HepG2 (cell line): ENCODE data around the gene RTN1. TPM values are rescaled to one million over a fixed set of nuclear protein-coding genes. Genes with fewer than 3 reads are reported as not detected.
A peak's percentile ranks its signal among the peaks of the same experiment; 100 is the strongest.

Experiments used
- ATAC-seq: fragments of 200-7000 bp; cut with Tn5 transposase; 3 replicates; pipeline ENCODE4 v1.9.1; 2020; ENCODE audit warnings: mild to moderate bottlenecking, moderate library complexity
- BruUV-seq: library from RNA; stranded (reverse); fragments of 400-500 nt; replicated peaks from 2 replicates; lab custom pipeline; 2021; lab: Mats Ljungman, UMichigan
- CTCF ChIA-PET: fragments of 300-600 bp; formaldehyde crosslinking; extraction: SDS; loops from one replicate; lab custom pipeline; 2021; ENCODE audit warnings: low total read pairs, inconsistent platforms, low intra/inter-chr PET ratio; lab: Yijun Ruan, JAX
- POLR2A ChIA-PET: fragments of 350-600 bp; sonication (Branson Sonifier 250); formaldehyde crosslinking; loops from one replicate; lab custom pipeline; 2020; ENCODE audit warnings: antibody characterized with exemption, inconsistent platforms; lab: Yijun Ruan, JAX
- DNase-seq: peaks from one replicate; pipeline ENCODE4 v3.0.0-alpha.2; 2015; ENCODE audit warnings: low spot score
- FAIRE-seq: peaks from 3 replicates; lab custom pipeline; 2011; peaks lifted over from hg19 to GRCh38; lab: Jason Lieb, UNC
- H2AFZ ChIP-seq: one replicate; pipeline ENCODE4 v1.6.1; 2011; ENCODE audit warnings: low read length, inconsistent platforms
- H3K27ac ChIP-seq: fragments of 300-600 bp; 3 replicates; pipeline ENCODE4 v1.8.0; 2011; ENCODE audit warnings: mixed run types, mild to moderate bottlenecking, mixed read lengths, low read length, inconsistent platforms; ENCODE audit not compliant: insufficient read depth; ENCODE audit errors: extremely low read length
- H3K27me3 ChIP-seq, 2 experiments: fragments of 200-600 bp in 1 of 2; 2 replicates in 1 of 2; 3 replicates in 1 of 2; pipeline versions ENCODE4 v1.6.0 to v1.8.0; 2011; ENCODE audit warnings: low read length in 2 of 2, mild to moderate bottlenecking in 2 of 2, moderate library complexity in 2 of 2, inconsistent platforms in 1 of 2; ENCODE audit not compliant: insufficient read depth in 2 of 2, control insufficient read depth in 1 of 2
- H3K36me3 ChIP-seq, 2 experiments: fragments of 200-600 bp in 1 of 2; replicated peaks in 1 of 2; 2 replicates in 1 of 2; 3 replicates in 1 of 2; pipeline versions ENCODE4 v1.5.1 to v1.8.0; 2011; ENCODE audit warnings: low read length in 2 of 2, inconsistent platforms in 1 of 2; ENCODE audit not compliant: insufficient read depth in 2 of 2, control insufficient read depth in 1 of 2
- H3K4me1 ChIP-seq: 2 replicates; pipeline ENCODE4 v1.5.1; 2012; ENCODE audit warnings: low read length, inconsistent platforms; ENCODE audit not compliant: insufficient read depth
- H3K4me2 ChIP-seq: 2 replicates; pipeline ENCODE4 v1.6.0; 2011; ENCODE audit warnings: low read depth, low read length, inconsistent platforms
- H3K4me3 ChIP-seq, 3 experiments: fragments of 200-600 bp in 1 of 3; sonication (generic), shearing (Covaris generic) in 1 of 3; replicated peaks in 1 of 3; 2 replicates each; pipeline ENCODE4 v1.5.1; 2011 to 2016; ENCODE audit warnings: low read length in 3 of 3, inconsistent platforms in 2 of 3, low read depth in 2 of 3, mild to moderate bottlenecking in 2 of 3, control low read depth in 1 of 3, mixed read lengths in 1 of 3; ENCODE audit not compliant: insufficient read depth in 1 of 3
- H3K79me2 ChIP-seq: one replicate; pipeline ENCODE4 v1.6.1; 2011; ENCODE audit warnings: low read length, inconsistent platforms; ENCODE audit not compliant: insufficient read depth
- H3K9ac ChIP-seq: 2 replicates; pipeline ENCODE4 v1.6.0; 2011; ENCODE audit warnings: mild to moderate bottlenecking, low read depth, low read length, inconsistent platforms; ENCODE audit not compliant: insufficient read depth
- H3K9me3 ChIP-seq: 2 replicates; pipeline ENCODE4 v1.5.1; 2012; ENCODE audit warnings: mild to moderate bottlenecking, low read length
- H4K20me1 ChIP-seq: 2 replicates; pipeline ENCODE4 v1.6.0; 2011; ENCODE audit warnings: inconsistent platforms, mild to moderate bottlenecking, low read length, moderate library complexity; ENCODE audit not compliant: insufficient read depth
- ARNT2 ChIP-seq: sonication (generic); formaldehyde crosslinking; IDR thresholded peaks from 2 replicates; pipeline ENCODE4 v1.8.0; 2022; ENCODE audit warnings: mild to moderate bottlenecking, low read depth, missing genetic modification reagents, moderate library complexity
- ATAD3A ChIP-seq: sonication (generic); formaldehyde crosslinking; IDR thresholded peaks from 2 replicates; pipeline ENCODE4 v1.4.0; 2020; ENCODE audit warnings: missing genetic modification reagents
- HIVEP1 ChIP-seq: sonication (generic); formaldehyde crosslinking; IDR thresholded peaks from 2 replicates; pipeline ENCODE4 v1.4.0; 2020; ENCODE audit warnings: mild to moderate bottlenecking, missing genetic modification reagents
- MXI1 ChIP-seq: IDR thresholded peaks from 3 replicates; pipeline ENCODE4 v1.6.1; 2012; ENCODE audit warnings: low read depth, low read length, inconsistent platforms, borderline replicate concordance
- NAIF1 ChIP-seq: sonication (generic); formaldehyde crosslinking; IDR thresholded peaks from 2 replicates; pipeline ENCODE4 v1.5.0; 2020; ENCODE audit warnings: mild to moderate bottlenecking, missing genetic modification reagents, borderline replicate concordance
- NFE2L2 ChIP-seq: fragments of 150-350 bp; IDR thresholded peaks from 2 replicates; pipeline ENCODE4 v1.6.1; 2014; ENCODE audit warnings: low read length
- RCOR2 ChIP-seq: IDR thresholded peaks from 2 replicates; pipeline ENCODE4 v1.6.1; 2016; ENCODE audit warnings: missing biosample characterization, missing genetic modification reagents
- RXRA ChIP-seq: sonication (generic); formaldehyde crosslinking; IDR thresholded peaks from 2 replicates; pipeline ENCODE4 v1.5.1; 2020; ENCODE audit warnings: missing genetic modification reagents
- WGBS: methylation state at CpG from one replicate; pipeline ENCODE4 v1.1.6; 2017; ENCODE audit warnings: low lambda C conversion rate; 5-methylcytosine and 5-hydroxymethylcytosine counted together
- in situ Hi-C: cut with HindIII; loops from 2 replicates; pipeline ENCODE4 v1.10.0; 2017; ENCODE audit warnings: low pct_unique_long_range_greater_than_20kb; ENCODE audit not compliant: extremely low pct_ligation_motif_present
- intact Hi-C: fragments of 100-400 bp; cut with micrococcal nuclease; formaldehyde crosslinking; loops from one replicate; pipeline ENCODE4 v1.10.0; 2022; ENCODE audit not compliant: unreplicated experiment
- polyA plus RNA-seq, 8 experiments: library from polyadenylated mRNA; depleted of rRNA in 3 of 8; stranded (reverse) in 7 of 8; unstranded in 1 of 8; fragments of >200 nt; fragmentation: Illumina TruSeq in 4 of 8; extraction: Trizol in 4 of 8; gene quantifications; 2 replicates each; pipeline versions ENCODE4 v1.2.1 to v1.2.3, GENCODE V29; 2011 to 2016; ENCODE audit warnings: low read depth in 4 of 8, missing spikeins in 1 of 8, mixed read lengths in 1 of 8; ENCODE audit not compliant: insufficient read depth in 1 of 8
- total RNA-seq, 5 experiments: library from RNA; depleted of rRNA; stranded (reverse); fragments of >200 nt; fragmentation: Illumina TruSeq; extraction: Trizol; gene quantifications; 2 replicates each; pipeline ENCODE4 v1.2.3, GENCODE V29; 2016; ENCODE audit warnings: low read depth in 1 of 5
- TF ChIP-seq, protein P1 (sequence below): sonication (generic); formaldehyde crosslinking; conservative IDR thresholded peaks from 2 replicates; pipeline ENCODE4 v1.4.0; 2020; ENCODE audit warnings: missing genetic modification reagents
- TF ChIP-seq, protein P2 (sequence below): sonication (generic); formaldehyde crosslinking; IDR thresholded peaks from 2 replicates; pipeline ENCODE4 v1.4.0; 2020; ENCODE audit warnings: low read depth, missing genetic modification reagents

Gene RTN1
- total and polyA plus RNA-seq, 2 of the 13 experiments (the other 11 are each of a cell fraction or from before 2014, with no cell fraction given) = 0.04 to 0.18 TPM

DNA sequence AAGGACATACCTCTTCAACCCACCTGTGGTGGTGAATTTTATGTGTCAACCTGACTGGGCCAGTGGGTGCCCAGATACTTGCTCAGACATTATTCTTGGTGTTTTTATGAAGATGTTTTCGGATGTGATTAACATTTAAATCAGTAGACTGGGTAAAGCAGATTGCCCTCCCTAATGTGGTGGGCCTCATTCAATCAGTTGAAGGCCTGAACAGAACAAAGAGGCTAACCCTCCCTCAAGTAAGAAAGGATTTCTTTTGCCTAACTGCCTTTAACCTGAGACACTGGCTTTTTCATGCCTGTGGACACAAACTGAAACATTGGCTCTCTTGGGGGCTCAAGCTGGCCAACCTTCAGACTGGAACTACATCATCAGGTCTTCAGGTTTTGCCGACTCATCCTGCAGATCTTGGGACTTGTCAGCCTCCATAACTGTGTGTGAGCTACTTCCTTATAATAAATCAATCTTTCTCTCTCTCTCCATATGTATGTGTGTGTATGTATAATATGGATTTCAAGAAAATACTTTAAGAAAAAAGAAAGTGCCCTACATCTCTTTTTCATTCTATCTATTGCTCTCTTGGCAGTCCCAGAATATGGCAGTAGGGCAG lies 39.4 kb downstream of the RTN1 start:
- in situ Hi-C loops (no loop called here), intact Hi-C loops (no loop called here)
- ATAC-seq (no peak), DNase-seq (no peak)
- BruUV-seq = no TSS peak
- CTCF ChIA-PET = no interaction called here
- Histone ChIP-seq H4K20me1 (no peaks in the 10 kb centered on the region), H3K36me3 (no peaks in the 10 kb centered on the region)
- peak; percentile 29; the same call in 1 of the 2 replicates for TF ChIP-seq NFE2L2
- no peak for TF ChIP-seq RCOR2 (CRISPR knock-in tag)
- TF ChIP-seq MXI1 = no peak
- TF ChIP-seq ARNT2 (CRISPR knock-in tag) = no peak
- TF ChIP-seq ATAD3A (CRISPR knock-in tag) = no peak
- TF ChIP-seq, all 625 proteins: peak for 1
- Histone ChIP-seq H3K79me2 (no peaks in the 10 kb centered on the region), H2AFZ (no peak overlapping the region), H3K4me2 (no peak overlapping the region), H3K4me3 (no peak overlapping the region), H3K9ac (no peak overlapping the region), H3K9me3 (no peaks in the 10 kb centered on the region), H3K4me1 (no peaks in the 10 kb centered on the region), H3K27ac (no peak overlapping the region), H3K27me3 (no peaks in the 10 kb centered on the region)
- 31% methylated on average over 2 of the region's 2 CpGs for WGBS
- POLR2A ChIA-PET = no interaction called here
- no peak for FAIRE-seq

DNA sequence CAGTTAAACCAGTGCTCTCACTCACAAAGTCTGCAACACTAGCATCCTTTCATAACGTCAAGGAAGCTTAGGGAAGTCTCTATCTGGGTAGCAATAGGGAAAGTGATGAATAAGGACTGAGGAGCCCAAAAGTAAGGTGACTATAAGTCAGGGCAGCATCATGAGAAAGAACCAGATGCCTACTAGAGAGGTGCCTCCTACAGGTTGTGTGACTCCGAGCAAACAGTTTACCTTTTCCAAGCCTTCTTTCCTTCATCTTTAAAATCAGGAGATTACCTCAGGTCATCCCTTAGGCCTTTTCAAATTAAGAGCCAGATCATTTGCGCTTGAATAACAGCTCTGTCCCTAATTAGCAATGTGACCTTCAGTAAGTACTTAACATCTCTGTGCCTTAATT lies 40.2 kb downstream of the RTN1 start:
- Histone ChIP-seq H3K9ac (no peak overlapping the region), H3K36me3 (no peaks in the 10 kb centered on the region), H3K27me3 (no peaks in the 10 kb centered on the region), H4K20me1 (no peaks in the 10 kb centered on the region), H3K4me3 (no peak overlapping the region), H3K4me2 (no peak overlapping the region), H3K4me1 (no peaks in the 10 kb centered on the region), H2AFZ (no peak overlapping the region), H3K27ac (no peak overlapping the region), H3K79me2 (no peaks in the 10 kb centered on the region), H3K9me3 (no peaks in the 10 kb centered on the region)
- TF ChIP-seq HIVEP1 (CRISPR knock-in tag) (no peak), NAIF1 (CRISPR knock-in tag) (no peak), RXRA (no peak)
- TF ChIP-seq, protein P1, sequence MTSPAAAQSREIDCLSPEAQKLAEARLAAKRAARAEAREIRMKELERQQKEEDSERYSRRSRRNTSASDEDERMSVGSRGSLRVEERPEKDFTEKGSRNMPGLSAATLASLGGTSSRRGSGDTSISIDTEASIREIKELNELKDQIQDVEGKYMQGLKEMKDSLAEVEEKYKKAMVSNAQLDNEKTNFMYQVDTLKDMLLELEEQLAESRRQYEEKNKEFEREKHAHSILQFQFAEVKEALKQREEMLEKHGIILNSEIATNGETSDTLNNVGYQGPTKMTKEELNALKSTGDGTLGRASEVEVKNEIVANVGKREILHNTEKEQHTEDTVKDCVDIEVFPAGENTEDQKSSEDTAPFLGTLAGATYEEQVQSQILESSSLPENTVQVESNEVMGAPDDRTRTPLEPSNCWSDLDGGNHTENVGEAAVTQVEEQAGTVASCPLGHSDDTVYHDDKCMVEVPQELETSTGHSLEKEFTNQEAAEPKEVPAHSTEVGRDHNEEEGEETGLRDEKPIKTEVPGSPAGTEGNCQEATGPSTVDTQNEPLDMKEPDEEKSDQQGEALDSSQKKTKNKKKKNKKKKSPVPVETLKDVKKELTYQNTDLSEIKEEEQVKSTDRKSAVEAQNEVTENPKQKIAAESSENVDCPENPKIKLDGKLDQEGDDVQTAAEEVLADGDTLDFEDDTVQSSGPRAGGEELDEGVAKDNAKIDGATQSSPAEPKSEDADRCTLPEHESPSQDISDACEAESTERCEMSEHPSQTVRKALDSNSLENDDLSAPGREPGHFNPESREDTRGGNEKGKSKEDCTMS (CRISPR knock-in tag) = no peak
- TF ChIP-seq, protein P2, sequence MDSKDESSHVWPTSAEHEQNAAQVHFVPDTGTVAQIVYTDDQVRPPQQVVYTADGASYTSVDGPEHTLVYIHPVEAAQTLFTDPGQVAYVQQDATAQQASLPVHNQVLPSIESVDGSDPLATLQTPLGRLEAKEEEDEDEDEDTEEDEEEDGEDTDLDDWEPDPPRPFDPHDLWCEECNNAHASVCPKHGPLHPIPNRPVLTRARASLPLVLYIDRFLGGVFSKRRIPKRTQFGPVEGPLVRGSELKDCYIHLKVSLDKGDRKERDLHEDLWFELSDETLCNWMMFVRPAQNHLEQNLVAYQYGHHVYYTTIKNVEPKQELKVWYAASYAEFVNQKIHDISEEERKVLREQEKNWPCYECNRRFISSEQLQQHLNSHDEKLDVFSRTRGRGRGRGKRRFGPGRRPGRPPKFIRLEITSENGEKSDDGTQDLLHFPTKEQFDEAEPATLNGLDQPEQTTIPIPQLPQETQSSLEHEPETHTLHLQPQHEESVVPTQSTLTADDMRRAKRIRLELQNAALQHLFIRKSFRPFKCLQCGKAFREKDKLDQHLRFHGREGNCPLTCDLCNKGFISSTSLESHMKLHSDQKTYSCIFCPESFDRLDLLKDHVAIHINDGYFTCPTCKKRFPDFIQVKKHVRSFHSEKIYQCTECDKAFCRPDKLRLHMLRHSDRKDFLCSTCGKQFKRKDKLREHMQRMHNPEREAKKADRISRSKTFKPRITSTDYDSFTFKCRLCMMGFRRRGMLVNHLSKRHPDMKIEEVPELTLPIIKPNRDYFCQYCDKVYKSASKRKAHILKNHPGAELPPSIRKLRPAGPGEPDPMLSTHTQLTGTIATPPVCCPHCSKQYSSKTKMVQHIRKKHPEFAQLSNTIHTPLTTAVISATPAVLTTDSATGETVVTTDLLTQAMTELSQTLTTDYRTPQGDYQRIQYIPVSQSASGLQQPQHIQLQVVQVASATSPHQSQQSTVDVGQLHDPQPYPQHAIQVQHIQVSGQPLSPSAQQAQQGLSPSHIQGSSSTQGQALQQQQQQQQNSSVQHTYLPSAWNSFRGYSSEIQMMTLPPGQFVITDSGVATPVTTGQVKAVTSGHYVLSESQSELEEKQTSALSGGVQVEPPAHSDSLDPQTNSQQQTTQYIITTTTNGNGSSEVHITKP (CRISPR knock-in tag) = no peak
- intact Hi-C loops = no loop called here
- DNase-seq (no peak), ATAC-seq (no peak), FAIRE-seq (no peak)
- no TSS peak for BruUV-seq
- ChIA-PET POLR2A (no interaction called here), CTCF (no interaction called here)
- 23% methylated on average over 3 of the region's 3 CpGs for WGBS
- in situ Hi-C loops = no loop called here
